Adrenal gland (tissue), 12 donors: Measurements from ENCODE around the gene SH2D5. TPM values are rescaled to one million over a fixed set of nuclear protein-coding genes. Genes with fewer than 3 reads are reported as not detected.

Experiments used
- DNase-seq, 7 donors: peaks; one replicate each; pipeline ENCODE4 v3.0.0-alpha.2; 2019 to 2020
- H3K27ac ChIP-seq, 5 donors: fragments of 200-600 bp; sonication (generic) in 4 of 5; 1 replicate in 3 of 5; 2 replicates in 2 of 5; pipeline versions ENCODE4 v1.5.1 to v1.8.0; 2016 to 2020; ENCODE audit warnings: mild to moderate bottlenecking in 1 of 5
- H3K27me3 ChIP-seq: fragments of 200-600 bp; 2 replicates; pipeline ENCODE4 v1.8.0; 2021
- H3K36me3 ChIP-seq, 2 donors: fragments of 200-600 bp; replicated peaks in 1 of 2; 1 replicate in 1 of 2; 2 replicates in 1 of 2; pipeline versions ENCODE4 v1.5.1 to v1.8.0; 2018 to 2022
- H3K4me1 ChIP-seq, 2 donors: fragments of 200-600 bp; replicated peaks in 1 of 2; 1 replicate in 1 of 2; 2 replicates in 1 of 2; pipeline versions ENCODE4 v1.5.1 to v1.8.0; 2018 to 2021
- H3K4me3 ChIP-seq, 4 donors: fragments of 200-600 bp; sonication (generic) in 3 of 4; one replicate each; pipeline ENCODE4 v1.5.1; 2016 to 2018
- H3K9me3 ChIP-seq, 3 donors: fragments of 200-600 bp; sonication (generic) in 1 of 3; replicated peaks in 1 of 3; 1 replicate in 2 of 3; 2 replicates in 1 of 3; pipeline versions ENCODE4 v1.5.1 to v1.8.0; 2016 to 2021
- POLR2A ChIP-seq, 2 donors: fragments of 450-650 bp; IDR thresholded peaks; one replicate each; pipeline ENCODE4 v1.6.1; 2017; ENCODE audit warnings: antibody characterized with exemption in 2 of 2, mild to moderate bottlenecking in 2 of 2, moderate library complexity in 1 of 2
- WGBS, 4 donors: extraction: QIAGEN DNeasy Blood & Tissue Kit in 2 of 4; methylation state at CpG; one replicate each; pipeline versions ENCODE4 v1.1.5 to v1.1.7; 2013 to 2017; 5-methylcytosine and 5-hydroxymethylcytosine counted together
- intact Hi-C, 2 donors: fragments of 100-400 bp; cut with DNase I; formaldehyde crosslinking; loops; one replicate each; pipeline versions ENCODE4 v1.14.1 to v1.15.0; 2022 to 2023
- polyA plus RNA-seq, 3 donors: library from polyadenylated mRNA; stranded (reverse); fragments of 200-250 nt in 2 of 3; fragments of 350-450 nt in 1 of 3; fragmentation: Illumina TruSeq in 1 of 3; extraction: RNeasy Lipid Tissue Mini Kit (QIAGEN cat#74804) in 1 of 3; gene quantifications; one replicate each; pipeline ENCODE4 v1.2.3, GENCODE V29; 2013 to 2014
- total RNA-seq, 9 donors: library from RNA; depleted of rRNA in 4 of 9; stranded (reverse); fragments of >200 nt in 4 of 9; fragments of 120-200 nt in 1 of 9; fragmentation: NEBNext Ultra II Directional in 1 of 9; extraction: Animal tissue kit (Norgen Biotek cat#: 25700) in 1 of 9; gene quantifications; one replicate each; pipeline versions ENCODE4 v1.1.0 to v1.2.4, GENCODE V29; 2013 to 2023
- TF ChIP-seq, protein P1 (sequence below), 6 experiments: fragments of 450-650 bp in 4 of 6; fragments of 200-600 bp in 2 of 6; sonication (generic) in 1 of 6; IDR thresholded peaks; 1 replicate in 5 of 6; 2 replicates in 1 of 6; pipeline versions ENCODE4 v1.5.1 to v1.8.0; 2016 to 2021; ENCODE audit warnings: antibody characterized with exemption in 6 of 6, mild to moderate bottlenecking in 2 of 6, moderate library complexity in 1 of 6
- donor health status: healthy with polysubstance abuse.
- donor health status: Bipolar disorder and iron deficiency.
- donor health status: DM: yes; HTN: yes; CAD: no.
- donor health status: DM: no; HTN: no; CAD: no.
- donor health status: DM: no; HTN: no; CAD: no.
- donor health status: DM: yes; HTN: yes; CAD: no.

The SH2D5 gene
- total and polyA plus RNA-seq, 12 donors: 0.06 to 1.9 (median 0.43) TPM; not detected in 3

DNA sequence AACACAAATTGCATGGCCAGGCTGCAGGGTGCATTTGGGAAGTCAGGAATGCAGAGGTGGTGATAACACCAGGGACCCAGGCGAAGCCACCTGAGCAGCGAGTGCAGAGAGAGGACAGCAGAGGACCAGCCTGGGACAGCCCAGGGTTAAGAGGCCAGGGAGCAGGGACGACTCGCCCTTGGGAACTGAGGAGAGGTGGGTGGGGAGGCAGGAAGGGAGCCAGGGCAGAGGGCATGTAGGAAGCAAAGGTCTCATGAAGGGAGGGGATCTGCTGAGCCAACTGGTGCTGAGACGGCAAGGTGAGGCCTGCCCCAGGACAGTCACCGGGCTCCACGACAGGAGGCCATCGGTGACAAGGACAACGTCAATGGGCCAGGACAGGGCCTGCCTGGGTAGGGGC lies 31.1 kb downstream of the SH2D5 start:
- H3K36me3 ChIP-seq: no peaks in the 10 kb centered on the region
- peaks cover 0 to 5% of the 10 kb centered on the region in 2 donors for H3K4me1 ChIP-seq
- no peaks in the 10 kb centered on the region for H3K9me3 ChIP-seq
- 78 to 83% (median 79%) methylated on average over 9 of the region's 9 CpGs for whole genome bisulfite sequencing, 4 donors
- no peak for TF ChIP-seq POLR2A (IDR thresholded peaks at IDR 0.05)
- TF ChIP-seq, protein P1, sequence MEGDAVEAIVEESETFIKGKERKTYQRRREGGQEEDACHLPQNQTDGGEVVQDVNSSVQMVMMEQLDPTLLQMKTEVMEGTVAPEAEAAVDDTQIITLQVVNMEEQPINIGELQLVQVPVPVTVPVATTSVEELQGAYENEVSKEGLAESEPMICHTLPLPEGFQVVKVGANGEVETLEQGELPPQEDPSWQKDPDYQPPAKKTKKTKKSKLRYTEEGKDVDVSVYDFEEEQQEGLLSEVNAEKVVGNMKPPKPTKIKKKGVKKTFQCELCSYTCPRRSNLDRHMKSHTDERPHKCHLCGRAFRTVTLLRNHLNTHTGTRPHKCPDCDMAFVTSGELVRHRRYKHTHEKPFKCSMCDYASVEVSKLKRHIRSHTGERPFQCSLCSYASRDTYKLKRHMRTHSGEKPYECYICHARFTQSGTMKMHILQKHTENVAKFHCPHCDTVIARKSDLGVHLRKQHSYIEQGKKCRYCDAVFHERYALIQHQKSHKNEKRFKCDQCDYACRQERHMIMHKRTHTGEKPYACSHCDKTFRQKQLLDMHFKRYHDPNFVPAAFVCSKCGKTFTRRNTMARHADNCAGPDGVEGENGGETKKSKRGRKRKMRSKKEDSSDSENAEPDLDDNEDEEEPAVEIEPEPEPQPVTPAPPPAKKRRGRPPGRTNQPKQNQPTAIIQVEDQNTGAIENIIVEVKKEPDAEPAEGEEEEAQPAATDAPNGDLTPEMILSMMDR (IDR thresholded peaks at IDR 0.05): no peak
- H3K27ac ChIP-seq: no peak overlapping the region
- intact Hi-C loops: no loop called here
- no peak overlapping the region for H3K4me3 ChIP-seq
- no peaks in the 10 kb centered on the region for H3K27me3 ChIP-seq
- no peak for DNase-seq

DNA sequence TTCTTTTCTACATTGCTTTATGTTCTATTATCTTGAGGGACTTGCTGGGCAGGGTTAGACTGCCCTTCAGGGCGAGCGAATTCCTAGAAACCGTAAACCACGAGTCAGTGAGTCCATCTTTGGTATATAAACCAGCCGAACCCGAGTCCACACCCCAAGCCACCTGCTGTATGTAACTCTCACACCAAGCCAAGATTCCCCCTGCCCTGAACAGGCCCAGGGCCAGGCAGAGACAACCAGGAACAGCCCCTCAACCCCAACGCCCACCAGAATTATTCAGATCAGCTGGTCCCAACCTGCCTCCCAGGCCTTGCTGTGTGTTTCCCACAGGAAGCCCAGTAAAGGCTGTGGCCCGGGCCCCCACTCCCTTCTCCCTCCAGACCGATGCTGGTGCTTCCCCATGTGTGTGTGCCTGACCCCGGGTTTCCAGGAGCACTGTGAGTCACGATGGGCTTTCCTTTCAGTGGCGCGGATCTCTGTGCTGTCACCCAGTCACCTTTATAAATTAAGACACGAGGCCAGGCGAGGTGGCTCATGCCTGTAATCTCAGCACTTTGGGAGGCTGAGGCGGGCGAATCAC lies 31.8 kb downstream of the SH2D5 start:
- H3K36me3 ChIP-seq: no peaks in the 10 kb centered on the region
- intact Hi-C loops: no loop called here
- no peaks in the 10 kb centered on the region for H3K9me3 ChIP-seq
- 84 to 92% (median 89%) methylated on average over 11 to 17 of the region's 17 CpGs for WGBS, 4 donors
- DNase-seq: no peak
- no peak overlapping the region for H3K4me3 ChIP-seq
- H3K27ac ChIP-seq: no peak overlapping the region
- no peaks in the 10 kb centered on the region for H3K27me3 ChIP-seq
- peaks cover 0 to 5% of the 10 kb centered on the region in 2 donors for H3K4me1 ChIP-seq
- TF ChIP-seq POLR2A (IDR thresholded peaks at IDR 0.05): no peak
- TF ChIP-seq, protein P1 (IDR thresholded peaks at IDR 0.05): no peak

GRCh38 chr1:20699558-20699957 lies 32.9 kb downstream of the SH2D5 start:
- H3K9me3 ChIP-seq: no peaks in the 10 kb centered on the region
- no peak overlapping the region for H3K27ac ChIP-seq
- TF ChIP-seq, protein P1 (IDR thresholded peaks at IDR 0.05): no peak
- TF ChIP-seq POLR2A (IDR thresholded peaks at IDR 0.05): no peak
- H3K4me3 ChIP-seq: no peak overlapping the region
- intact Hi-C loops: loop anchor here (5.0 kb wide), 1 partner anchor 493 kb away; no protein-coding TSS in a partner anchor
- H3K27me3 ChIP-seq: no peaks in the 10 kb centered on the region
- WGBS, 4 donors: 88 to 93% (median 90%) methylated on average over 9 of the region's 9 CpGs
- no peak for DNase-seq
- peaks cover 0 to 5% of the 10 kb centered on the region in 2 donors for H3K4me1 ChIP-seq
- no peaks in the 10 kb centered on the region for H3K36me3 ChIP-seq

DNA sequence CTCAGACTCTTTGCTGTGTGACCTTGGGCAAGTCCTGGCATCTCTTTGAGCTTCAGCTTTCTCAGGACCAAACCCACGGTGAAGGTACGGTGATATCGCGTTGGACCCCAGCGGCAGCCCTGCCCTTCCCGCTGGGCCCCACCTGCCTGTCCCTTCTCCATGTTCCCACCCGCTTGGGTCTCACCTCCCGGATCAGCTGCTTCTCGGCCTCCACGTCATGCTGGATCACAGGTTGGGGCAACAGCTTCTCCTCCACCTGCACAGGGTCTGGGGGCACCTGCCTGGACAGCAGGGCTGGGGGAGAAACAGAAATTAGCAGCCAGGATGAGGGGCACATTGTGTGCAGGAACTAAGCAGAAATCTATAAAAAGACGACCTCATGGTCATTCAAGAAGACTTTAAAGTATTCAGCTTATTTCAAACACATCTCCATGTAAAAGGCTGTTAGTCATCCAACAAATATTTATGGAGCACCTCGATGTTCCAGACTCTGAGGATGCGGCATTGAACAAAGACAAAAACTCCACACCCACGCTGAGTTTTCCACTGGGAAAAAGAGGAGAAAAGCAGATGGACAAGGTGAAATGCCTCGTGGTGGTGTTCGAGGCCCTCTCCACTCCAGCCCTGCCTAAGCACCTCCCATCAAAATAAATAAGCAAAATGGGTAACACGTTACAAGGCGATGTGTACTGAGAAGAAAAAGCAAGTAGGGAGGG lies 34.1 kb downstream of the SH2D5 start:
- intact Hi-C loops: loop anchor here (5.0 kb wide), 1 partner anchor 494 kb away; no protein-coding TSS in a partner anchor
- H3K36me3 ChIP-seq: no peaks in the 10 kb centered on the region
- H3K9me3 ChIP-seq: no peaks in the 10 kb centered on the region
- no peak for TF ChIP-seq POLR2A (IDR thresholded peaks at IDR 0.05)
- TF ChIP-seq, protein P1 (IDR thresholded peaks at IDR 0.05): no peak
- peaks cover 0 to 5% of the 10 kb centered on the region in 2 donors for H3K4me1 ChIP-seq
- H3K4me3 ChIP-seq: no peak overlapping the region
- no peak overlapping the region for H3K27ac ChIP-seq
- no peaks in the 10 kb centered on the region for H3K27me3 ChIP-seq
- 83 to 88% (median 85%) methylated on average over 18 of the region's 18 CpGs for WGBS, 4 donors
- no peak for DNase-seq
